Measurements from ENCODE around the gene ZNF467.

ZNF467 gene

GRCh38 chr7:149762610-149763009 lies 10.8 kb downstream of the ZNF467 start:
- TF ChIP-seq CTCF (IDR thresholded peaks at IDR 0.05; ENCODE audit: low read depth, low read length), result no peak
- H3K4me3 ChIP-seq (ENCODE audit: low read depth, low read length), result no peak overlapping the region

GRCh38 chr7:149762089-149762488 lies 11.3 kb downstream of the ZNF467 start:
- TF ChIP-seq CTCF (IDR thresholded peaks at IDR 0.05; ENCODE audit: low read depth, low read length), result no peak
- H3K4me3 ChIP-seq (ENCODE audit: low read depth, low read length), result no peak overlapping the region

GRCh38 chr7:149761307-149761706 lies 12.1 kb downstream of the ZNF467 start:
- TF ChIP-seq CTCF (IDR thresholded peaks at IDR 0.05; ENCODE audit: low read depth, low read length), result no peak
- no peak overlapping the region for H3K4me3 ChIP-seq (ENCODE audit: low read depth, low read length)

- H3K4me3 ChIP-seq (ENCODE audit: low read depth, low read length), result no peak overlapping the region
Observed at GRCh38 chr7:149760538-149760937, 12.8 kb downstream of the ZNF467 start.

GRCh38 chr7:149759093-149759860 lies 14.1 kb downstream of the ZNF467 start:
- TF ChIP-seq CTCF (IDR thresholded peaks at IDR 0.05; ENCODE audit: low read depth, low read length), result no peak
- H3K4me3 ChIP-seq (ENCODE audit: low read depth, low read length), result no peak overlapping the region

More at GRCh38 chr7:149760538-149760937, 12.8 kb downstream of the ZNF467 start:
- no peak for TF ChIP-seq CTCF (IDR thresholded peaks at IDR 0.05; ENCODE audit: low read depth, low read length)

GRCh38 chr7:149753375-149754233 lies 19.8 kb downstream of the ZNF467 start:
- no peak overlapping the region for H3K4me3 ChIP-seq (ENCODE audit: low read depth, low read length)
- peak; percentile 73 for TF ChIP-seq CTCF (IDR thresholded peaks at IDR 0.05; ENCODE audit: low read depth, low read length)

GRCh38 chr7:149752646-149753045 lies 20.7 kb downstream of the ZNF467 start:
- no peak overlapping the region for H3K4me3 ChIP-seq (ENCODE audit: low read depth, low read length)

More at GRCh38 chr7:149752646-149753045, 20.7 kb downstream of the ZNF467 start:
- TF ChIP-seq CTCF (IDR thresholded peaks at IDR 0.05; ENCODE audit: low read depth, low read length), result no peak
